Activated naive CD4-positive, alpha-beta T cell treated with Interleukin-2 at 50 U/mL for 16 hours (primary cell): ENCODE measurements around the gene TMEM72.

Experiments
- DNase-seq: peaks from one replicate; pipeline ENCODE4 v3.0.0-alpha.2; 2020

The TMEM72 gene

DNA sequence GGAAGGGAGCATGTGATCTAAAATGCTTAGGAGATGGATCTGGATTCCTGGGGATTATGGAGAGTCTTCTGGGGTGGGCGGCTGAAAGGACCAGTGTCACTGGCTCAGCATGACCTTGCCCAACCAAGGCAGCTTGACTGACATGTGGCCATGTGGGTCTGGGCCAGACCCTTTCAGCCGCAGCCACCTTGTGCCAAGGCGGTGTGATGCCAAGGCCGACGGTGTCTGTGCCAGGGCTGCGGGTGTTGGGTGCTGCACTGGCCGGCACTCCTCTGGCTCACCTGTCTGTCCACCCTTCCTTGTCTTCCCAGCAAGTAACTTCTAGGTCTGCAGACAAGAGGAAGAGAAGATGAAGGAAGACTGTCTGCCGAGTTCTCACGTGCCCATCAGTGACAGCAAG, 58.7 kb downstream of the TMEM72 start:
- no peak for DNase-seq

DNA sequence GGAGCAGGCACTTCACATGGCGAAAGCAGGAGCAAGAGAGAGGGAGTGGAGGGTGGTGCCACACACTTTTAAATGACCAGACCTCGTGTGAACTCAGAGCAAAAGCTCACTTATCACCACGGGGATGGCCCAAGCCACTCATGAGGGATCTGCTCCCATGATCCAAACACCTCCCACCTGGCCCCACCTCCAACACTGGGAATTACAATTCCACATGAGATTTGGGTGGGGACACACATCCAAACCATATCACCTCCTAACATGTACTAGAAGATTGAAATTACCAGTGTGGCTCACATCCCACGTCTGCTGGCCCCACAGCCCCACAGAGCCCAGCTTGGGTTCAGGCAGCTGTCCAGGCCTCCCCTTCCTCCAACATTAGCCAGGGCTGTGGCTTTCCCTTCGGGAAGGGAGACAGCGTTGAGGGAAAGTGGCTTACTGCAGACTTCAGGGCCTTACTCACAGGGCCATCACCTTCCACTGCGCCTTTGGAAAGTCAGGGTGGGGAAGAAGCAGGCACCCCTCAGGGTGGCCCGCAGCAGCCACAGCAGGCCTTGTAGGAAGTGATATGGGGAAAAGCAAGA, 59.8 kb downstream of the TMEM72 start:
- no peak for DNase-seq

DNA sequence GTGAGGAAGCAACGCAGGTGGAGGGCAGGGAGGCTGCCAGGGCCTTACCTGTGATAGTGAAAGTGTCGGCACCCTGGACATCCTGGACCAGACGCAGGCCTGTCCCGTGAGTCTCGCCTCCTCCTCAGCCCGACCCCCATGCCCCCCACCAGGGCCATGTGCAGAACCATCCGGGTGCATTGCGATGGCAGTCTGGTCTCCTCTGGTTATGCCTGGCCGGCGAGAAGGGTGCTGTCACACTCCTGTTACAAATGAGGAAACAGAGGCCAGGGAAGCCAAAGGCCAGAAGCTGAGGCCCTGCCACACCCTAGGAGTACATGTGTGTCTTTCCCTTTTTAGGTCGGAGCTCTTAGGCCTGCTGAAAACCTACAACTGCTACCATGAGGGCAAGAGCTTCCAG, 60.3 kb downstream of the TMEM72 start:
- no peak for DNase-seq

DNA sequence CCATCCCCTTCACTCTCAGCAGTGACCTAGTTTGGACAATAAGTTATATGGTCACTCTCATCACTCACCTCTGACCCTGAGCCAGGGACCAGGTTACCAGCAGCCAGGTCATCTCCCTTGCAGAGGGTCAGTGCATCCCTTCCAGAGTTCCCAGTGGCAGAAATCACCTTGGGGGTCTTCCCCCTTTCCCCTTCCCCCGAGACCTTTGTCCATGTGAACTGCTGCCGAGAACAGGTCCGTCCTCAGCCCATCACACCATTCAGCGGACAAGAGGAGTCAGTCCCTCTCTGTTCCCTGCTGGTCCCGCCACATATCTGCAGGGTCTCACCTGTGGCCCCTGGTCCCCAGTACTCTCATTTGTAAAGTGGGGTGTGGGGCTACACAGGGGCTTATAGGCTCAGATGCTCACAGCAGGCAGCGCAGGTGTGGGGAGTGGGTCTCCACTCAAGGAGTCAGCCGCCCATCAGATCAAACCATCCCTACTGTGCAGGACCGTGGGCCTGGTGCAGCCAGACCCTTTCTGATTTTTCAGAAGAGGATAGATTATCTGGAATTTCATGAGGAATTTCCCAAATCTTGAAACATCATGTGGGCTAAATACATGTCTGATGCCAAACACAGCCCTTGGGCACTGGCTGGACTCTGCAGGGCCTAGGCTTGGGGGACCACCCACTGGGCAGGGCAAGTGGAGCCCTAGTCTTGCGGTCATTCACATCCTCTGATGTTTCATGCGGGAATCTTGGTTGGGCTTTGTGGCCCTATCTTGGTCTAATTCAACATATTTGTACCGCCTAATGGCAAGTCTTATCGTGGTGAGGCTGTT, 61.0 kb downstream of the TMEM72 start:
- no peak for DNase-seq

DNA sequence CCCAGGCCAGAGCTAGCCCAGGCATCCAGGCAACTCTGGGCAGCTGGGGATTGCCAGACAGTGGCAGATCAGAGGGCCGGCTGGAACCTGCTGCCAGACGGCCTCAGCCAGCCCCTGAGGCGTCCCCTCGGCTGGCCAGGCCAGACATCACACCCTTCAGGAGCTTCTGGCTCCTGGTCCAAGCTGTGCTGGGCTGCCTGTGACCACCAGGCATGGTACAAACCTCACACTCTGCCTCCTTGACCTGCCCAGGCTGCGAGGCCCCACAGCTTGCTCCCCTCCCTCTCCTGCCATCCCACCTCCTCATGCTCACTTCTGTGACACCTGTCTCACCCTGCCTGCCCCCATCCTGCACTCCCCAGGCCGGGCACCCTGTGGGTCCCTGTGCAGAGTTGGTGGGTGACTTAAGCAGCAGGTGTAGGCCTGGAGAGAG, 61.8 kb downstream of the TMEM72 start:
- no peak for DNase-seq

DNA sequence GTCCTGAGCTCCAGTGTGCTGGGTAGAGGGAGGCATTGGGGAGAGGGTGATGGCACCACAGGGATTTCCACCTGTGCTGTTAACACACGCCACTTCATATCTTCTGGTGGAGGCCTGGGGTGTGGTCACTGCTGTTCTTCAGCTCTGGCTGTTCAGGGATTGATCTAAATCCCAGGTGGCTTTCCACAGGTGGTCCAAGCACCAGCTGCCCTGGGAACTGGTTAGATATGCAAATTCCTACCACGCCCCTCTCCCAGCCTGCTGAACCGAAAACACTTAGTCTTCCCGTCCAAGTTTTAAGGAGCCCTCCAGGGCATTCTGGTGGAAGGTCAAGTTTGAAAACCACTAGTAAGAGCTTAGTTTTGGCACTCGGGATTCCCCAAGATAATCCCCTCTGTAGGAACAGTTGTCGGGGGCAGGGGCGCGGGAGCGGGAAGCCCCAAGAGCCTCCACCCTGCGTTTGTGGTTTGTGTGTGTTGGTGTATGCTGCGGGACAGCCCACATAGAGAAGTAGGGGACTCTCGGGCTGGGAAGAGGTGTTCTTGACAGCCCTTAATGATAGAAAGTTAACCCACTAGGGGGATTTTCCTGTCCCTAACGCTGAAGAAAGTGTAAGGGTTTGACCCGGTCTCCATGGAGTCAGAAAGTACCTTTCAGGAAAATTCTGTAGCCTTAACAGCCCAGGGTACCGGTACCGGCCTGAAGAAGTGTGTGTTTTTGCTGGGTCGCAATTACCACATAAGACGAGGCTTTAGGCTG, 62.4 kb downstream of the TMEM72 start:
- no peak for DNase-seq

DNA sequence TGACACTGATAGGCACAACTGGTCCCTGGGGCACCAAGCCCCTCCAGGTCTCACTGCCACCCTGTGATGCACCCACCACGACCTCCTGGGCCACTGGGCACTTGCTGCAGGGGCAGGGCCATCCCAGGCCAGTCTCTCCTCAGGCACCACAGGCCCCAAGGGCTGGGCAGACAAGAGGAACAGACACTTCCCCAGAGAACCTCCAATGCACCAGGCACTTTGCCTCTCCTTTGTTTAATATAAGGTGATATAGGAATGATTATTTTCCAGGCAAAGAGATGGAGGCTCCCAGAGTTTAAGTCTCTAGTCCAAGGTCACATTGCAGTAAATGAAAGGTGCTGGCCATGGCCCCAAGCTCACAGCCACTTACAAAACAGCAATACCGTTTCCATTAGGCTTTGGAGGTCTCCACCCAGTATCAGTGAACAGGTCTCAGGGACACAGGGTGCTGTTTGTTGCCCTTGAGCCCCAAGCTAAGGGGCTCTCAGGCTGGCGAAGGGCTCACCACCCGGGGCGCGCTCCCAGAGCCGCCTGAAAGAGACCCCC, 63.0 kb downstream of the TMEM72 start:
- no peak for DNase-seq

DNA sequence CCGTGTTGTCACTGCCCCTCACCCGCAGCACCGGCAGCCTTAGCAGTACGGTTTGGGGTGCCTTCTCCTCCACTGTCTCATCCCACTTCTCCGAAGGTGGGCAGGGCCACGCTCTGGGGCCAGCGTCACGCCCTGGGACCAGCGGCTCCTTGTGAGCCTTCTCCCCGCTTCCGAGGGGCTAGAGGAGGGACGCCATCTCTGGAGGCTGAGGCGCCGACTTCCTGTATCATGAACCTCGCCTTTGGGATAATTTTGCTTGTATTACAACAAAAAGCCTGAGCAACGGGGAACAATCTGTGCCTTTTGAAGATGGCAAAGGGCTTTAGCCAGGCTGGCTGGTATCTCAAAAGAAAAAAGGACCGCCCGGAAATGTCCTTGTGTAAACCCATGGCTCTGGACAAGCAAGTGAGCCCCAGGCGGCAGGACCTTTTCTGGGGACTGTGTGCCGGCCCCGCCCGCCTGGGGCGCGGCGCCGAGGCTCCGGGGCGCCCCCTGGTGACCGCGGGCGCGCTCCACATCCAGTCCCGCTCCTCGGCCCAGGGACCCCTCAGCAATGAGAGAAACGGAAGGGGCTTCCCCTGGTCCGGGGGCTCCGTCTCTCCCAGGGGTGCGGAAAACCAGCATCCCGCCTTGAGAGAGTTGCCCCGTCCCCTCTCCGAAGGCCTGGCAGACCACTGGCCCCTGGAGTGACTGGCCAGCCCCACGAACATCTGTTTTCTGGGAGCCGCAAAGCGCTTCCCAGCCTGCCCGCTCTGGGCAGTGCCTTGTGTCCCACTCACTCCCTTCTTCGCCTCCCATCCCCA, 63.7 kb downstream of the TMEM72 start:
- DNase-seq: peak; percentile 65

DNA sequence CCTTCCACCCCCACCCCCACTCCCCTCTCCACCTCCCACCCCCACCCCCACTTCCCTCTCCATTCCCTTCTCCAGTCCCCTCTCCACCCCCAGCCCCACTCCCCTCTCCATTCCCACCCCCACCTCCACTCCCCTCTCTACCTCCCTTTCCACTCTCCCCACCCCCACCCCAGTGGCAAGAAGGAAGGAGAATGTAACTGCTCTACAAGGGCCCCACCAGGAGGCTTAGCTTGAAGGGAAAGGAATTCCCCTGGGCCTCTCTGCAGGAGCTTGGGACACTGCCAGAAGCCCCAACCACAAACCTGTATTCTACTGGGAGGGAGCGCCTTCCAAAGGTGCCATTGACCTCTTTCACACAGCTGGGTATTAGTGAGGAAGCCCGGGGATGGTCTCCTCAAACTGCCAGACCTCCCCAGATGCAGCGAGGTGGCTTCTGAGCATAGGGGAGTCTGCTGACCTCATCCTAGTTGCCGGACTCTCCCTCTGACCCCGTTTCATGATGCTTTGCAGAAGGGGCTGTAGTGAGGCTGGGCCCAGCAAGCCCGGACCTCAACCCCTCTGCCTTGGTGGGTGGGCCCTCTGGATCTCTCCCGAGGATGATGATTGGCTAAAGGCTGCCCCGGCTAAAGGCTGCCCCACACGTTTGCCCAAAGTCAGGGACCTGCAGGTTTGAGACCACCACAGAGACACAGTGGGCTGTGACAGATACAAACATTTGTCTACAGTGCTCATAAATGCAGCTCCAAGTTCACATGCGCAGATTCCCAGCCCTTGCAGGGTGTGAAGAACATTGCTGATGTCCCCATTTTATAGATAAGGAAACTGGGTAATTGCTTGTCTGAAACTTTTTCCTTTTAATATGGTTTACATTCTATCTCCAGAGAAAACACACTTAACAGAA, 64.5 kb downstream of the TMEM72 start:
- no peak for DNase-seq

DNA sequence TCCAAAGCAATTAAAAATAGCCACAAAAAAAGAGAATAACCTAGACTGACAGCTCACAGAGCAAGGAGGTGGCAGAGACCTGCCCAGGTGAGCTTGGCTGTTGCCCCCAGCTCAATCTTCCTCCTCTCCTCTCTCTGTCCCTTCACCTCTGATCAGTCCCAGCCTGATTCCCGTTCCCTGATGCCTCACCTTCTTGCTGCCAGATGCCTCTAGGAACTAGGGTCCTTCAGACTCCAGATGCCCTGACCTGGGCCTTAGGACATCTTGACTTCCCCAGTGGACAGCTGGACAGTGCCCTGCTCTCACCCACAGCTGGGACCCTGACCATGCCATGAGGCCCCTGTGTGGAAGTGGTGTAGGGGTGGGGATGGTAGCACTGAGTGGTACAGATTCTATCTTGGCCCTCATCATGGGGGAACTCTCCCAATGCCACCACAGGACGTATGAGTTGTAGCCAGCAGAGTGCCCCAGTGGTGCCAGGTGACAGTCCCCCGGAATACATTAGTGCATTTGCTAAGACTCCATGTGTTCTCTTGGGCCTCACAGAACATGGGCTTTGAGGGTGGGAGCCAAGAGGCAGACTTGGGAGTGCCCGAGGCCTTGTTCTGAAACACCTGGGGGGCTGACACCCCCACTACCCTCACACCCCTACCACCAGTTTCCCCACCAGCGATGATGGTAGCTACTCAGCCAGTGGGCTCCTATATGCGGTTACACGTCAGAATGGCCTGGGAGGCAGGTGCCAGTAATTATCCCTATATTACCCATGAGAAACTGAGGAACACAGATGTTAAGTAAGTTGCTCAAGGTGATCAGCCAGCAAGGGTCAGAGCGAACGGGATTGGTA, 65.4 kb downstream of the TMEM72 start:
- DNase-seq: no peak

DNA sequence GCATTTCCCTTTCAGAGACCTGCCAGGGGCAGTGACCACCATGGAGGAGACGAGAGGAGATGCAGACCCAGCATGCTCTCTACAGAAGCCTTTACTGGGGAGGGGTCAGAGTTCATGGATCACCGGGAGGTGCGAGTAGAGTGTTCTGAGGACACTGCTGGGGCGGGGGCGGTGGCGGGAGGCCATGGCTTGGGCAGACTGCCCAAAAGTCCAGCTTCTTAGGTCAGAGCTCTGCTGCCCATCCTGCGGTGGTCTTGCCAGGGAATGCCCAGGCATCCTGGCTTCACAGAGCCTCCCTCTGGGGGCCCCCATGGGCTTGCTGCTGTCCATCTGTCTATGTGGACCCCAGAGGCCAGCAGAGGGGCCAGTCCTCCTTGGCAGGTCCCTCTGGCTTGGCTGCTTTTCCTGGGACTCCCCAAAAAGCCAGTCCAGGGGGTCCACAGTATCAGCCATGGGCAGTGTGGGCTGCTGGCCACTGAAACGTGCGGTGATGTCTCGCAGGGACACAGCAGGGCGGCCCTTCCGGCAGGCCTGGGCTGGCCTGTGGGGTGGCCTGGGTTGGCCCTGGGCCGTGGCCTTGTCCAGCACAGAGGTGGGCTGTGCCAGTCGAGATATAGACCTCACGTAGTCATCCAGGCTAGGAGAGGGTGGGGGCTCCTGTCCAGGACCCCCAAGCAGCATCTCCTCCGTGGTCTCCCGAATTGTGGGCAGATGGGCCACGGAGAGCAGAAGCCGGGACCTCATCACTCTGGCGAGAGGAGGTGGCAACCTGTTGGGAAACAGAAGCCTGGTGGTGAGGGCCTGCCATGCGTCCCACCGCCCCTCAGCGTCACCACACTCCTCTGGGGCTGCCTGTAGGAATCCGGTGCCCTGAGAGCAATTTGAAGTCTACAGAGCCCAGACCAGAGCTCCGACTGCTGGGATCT, 66.4 kb downstream of the TMEM72 start:
- no peak for DNase-seq

DNA sequence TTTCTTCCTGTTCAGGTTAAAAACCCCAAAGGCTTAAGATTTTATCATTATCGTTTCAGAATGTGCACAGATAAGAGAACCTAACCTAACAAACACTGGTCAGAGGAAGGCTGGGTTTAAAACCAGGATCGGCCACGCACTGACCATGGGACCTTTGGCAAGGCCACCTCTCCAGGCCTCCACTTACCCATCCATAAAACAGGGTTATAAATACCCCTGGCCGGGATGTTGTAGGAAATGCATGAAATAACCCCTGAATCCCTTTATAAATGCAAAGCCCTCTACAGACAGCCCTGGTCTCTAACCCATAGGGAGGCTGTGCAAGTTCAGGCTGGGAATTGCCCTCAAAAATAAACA, 67.1 kb downstream of the TMEM72 start:
- no peak for DNase-seq

DNA sequence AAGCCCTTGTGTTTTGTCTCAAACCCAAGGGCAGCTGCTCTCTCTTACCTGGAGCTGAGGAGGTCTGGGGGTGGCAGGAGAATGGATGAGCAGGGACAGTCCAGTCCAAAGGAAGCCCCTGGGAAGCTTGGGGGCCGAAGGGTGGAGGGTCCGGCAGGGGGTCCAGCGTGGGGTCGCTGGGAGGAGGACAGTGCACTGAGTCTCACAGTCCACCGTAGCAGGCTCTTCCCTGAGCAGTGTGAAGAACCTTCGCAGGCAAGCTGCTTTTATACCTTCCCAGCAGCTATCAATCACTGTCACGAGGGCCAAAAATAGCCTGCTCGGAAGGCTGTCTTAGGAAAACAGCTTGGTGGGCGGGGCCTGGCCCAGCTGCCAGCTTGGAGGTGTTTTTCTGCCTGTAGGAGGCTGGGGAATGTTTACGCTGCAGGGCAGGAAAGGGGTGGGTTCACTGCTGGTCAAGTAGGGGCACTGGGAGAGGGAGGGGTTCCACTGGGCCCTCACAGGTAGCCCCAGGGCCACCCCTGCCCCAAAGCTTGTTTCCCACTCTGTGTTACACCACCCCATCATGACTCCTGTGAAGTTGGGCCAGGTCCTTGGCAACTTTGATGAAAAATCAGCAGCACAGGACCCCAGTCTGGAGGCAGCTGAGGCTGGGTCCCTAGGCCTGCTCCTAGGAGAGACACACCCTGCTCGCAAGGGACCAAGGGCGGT, 67.6 kb downstream of the TMEM72 start, which contains the start of gene DEPP1:
Gene DEPP1 (minus strand): TSS at position 240 of the 711 bp plus-strand sequence. CDS start 779 bp downstream, outside the sequence.
- no peak for DNase-seq

DNA sequence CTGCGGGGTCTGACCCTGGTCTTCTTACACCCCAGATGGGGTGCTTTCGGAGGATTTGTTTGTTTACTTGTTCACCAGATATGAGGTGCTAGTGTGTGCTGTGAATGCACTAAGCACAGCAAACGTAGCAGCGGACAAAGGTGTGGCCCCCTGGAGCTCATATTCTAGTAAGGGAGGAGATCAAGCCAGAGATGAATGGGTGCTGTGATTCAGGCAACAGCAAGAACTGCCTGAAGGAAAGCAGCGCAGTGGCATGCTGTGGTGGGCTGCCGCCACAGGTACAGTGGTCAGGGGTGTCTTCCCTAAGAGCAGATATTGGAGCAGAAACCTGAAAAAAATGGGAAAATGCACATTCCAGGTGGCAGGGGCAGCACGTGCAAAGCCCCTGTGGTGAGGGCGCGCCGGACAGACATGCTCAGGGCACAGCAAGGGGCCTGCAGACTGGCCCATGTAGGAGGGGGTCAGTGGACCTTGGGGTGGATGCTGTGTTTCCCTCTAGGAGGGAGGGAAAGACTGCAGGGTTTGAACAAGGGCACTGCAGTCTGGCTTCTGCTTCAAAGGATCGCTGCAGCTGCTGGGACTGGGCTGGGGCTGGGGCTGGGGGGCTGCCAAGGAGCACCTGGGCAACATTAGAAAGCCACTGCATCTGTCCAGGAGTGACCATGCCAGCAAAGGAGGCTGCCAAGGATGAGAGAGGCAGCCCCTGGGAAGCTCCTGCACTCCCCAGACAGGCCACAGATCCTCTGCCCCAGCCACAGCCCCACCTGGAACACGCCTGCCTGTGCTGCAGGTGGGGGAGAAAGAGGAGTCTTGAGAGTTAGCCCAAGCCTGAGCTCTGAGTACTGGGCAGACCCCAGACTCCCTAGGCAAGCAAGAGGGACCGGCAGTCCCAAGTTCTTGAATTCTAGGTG, 68.4 kb downstream of the TMEM72 start:
- no peak for DNase-seq

DNA sequence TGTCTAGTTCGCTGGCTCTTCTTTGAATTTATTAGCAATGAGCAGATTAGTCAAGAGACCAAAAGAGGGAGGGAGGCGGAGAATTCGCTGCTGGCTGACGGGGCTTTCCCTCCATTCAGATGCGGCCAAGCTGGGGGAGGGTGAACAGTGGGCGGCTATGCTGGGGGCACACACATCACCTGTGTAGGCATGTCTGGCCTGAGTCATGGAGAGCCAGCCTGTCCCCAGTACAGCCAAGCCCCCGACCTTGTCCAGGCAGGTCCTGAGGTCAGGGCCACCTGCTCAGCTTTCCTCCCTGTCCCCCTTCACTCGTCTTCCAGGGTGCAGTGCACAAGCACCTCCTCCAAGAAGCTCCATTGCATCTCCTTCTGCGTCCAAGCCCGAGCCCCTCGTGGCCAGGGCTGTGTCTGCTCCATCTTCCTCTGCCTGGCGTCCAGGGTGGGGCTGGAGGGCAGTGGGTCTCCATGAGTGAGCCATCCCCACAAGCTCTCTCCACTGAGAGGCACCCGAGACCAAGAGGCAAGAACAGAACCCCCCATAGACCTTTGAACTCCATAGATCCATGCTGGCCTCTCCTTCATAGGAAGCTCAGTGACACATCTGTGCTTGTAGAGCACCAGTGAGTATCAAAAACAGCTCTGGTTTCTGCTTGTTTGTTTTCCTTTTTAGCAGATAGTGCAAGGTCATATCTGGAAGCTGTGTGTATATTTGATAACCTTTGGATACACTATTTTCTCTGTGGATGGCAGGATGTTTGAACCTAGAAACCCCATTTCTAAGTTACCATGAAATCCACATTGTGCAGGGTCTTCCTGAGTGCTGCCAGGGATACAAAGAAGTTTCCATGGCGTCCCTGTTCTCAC, 69.4 kb downstream of the TMEM72 start:
- DNase-seq: no peak
